Panc1 (cell line): ENCODE measurements around the gene NAA40. TPM values are rescaled to one million over a fixed set of nuclear protein-coding genes. Genes with fewer than 3 reads are reported as not detected.

Source experiments
- ATAC-seq: fragments of 200-7000 bp; cut with Tn5 transposase; 2 replicates; pipeline ENCODE4 v1.9.1; 2020; ENCODE audit warnings: mild to moderate bottlenecking, moderate library complexity
- BruUV-seq: library from RNA; stranded (reverse); fragments of 400-500 nt; replicated peaks from 2 replicates; lab custom pipeline; 2021; lab: Mats Ljungman, UMichigan
- CTCF ChIA-PET: fragments of 300-600 bp; sonication (Branson Sonifier 250); formaldehyde crosslinking; loops from one replicate; lab custom pipeline; 2022; ENCODE audit warnings: antibody characterized with exemption; lab: Charles Lee
- POLR2A ChIA-PET: fragments of 300-600 bp; sonication (Branson Sonifier 250); formaldehyde crosslinking; loops from one replicate; lab custom pipeline; 2022; ENCODE audit warnings: antibody characterized with exemption; lab: Charles Lee
- DNase-seq: peaks from one replicate; pipeline ENCODE4 v3.0.0-alpha.2; 2010; ENCODE audit warnings: low read depth, low spot score
- H3K27ac ChIP-seq: 2 replicates; pipeline ENCODE4 v1.5.1; 2011; ENCODE audit warnings: mild to moderate bottlenecking, low read length, inconsistent platforms
- H3K27me3 ChIP-seq: fragments of 200-500 bp; sonication (Bioruptor generic); 2 replicates; pipeline ENCODE4 v1.6.0; 2014; ENCODE audit warnings: low read length, inconsistent platforms; ENCODE audit not compliant: control insufficient read depth, insufficient read depth
- H3K36me3 ChIP-seq: fragments of 200-500 bp; sonication (Bioruptor generic); 2 replicates; pipeline ENCODE4 v1.5.1; 2014; ENCODE audit warnings: inconsistent platforms, mild to moderate bottlenecking, low read length, moderate library complexity; ENCODE audit not compliant: control insufficient read depth, insufficient read depth
- H3K4me1 ChIP-seq: 2 replicates; pipeline ENCODE4 v1.5.1; 2011; ENCODE audit warnings: inconsistent platforms, mild to moderate bottlenecking, low read length, moderate library complexity; ENCODE audit not compliant: control insufficient read depth, insufficient read depth
- H3K4me3 ChIP-seq, 2 experiments: 2 replicates each; pipeline ENCODE4 v1.5.1; 2011 to 2012; ENCODE audit warnings: low read depth in 2 of 2, low read length in 2 of 2, mild to moderate bottlenecking in 2 of 2, inconsistent platforms in 1 of 2, moderate library complexity in 1 of 2
- H3K9me3 ChIP-seq: fragments of 200-500 bp; sonication (Bioruptor generic); 2 replicates; pipeline ENCODE4 v1.5.1; 2014; ENCODE audit warnings: low read depth, mild to moderate bottlenecking, inconsistent platforms, low read length, moderate library complexity; ENCODE audit not compliant: control insufficient read depth, insufficient read depth
- CTCF ChIP-seq: fragments of 450-650 bp; IDR thresholded peaks from 2 replicates; pipeline ENCODE4 v1.5.1; 2017; ENCODE audit warnings: mild to moderate bottlenecking
- POLR2AphosphoS5 ChIP-seq: IDR thresholded peaks from 2 replicates; pipeline ENCODE4 v1.6.1; 2012; ENCODE audit warnings: mild to moderate bottlenecking, low read depth, low read length, moderate library complexity
- REST ChIP-seq, 2 experiments: IDR thresholded peaks; 2 replicates each; pipeline ENCODE4 v1.6.1; 2011 to 2012; ENCODE audit warnings: low read depth in 2 of 2, control low read depth in 1 of 2, low read length in 1 of 2, mild to moderate bottlenecking in 1 of 2, moderate library complexity in 1 of 2; ENCODE audit not compliant: insufficient read depth in 1 of 2
- SIN3A ChIP-seq: IDR thresholded peaks from 2 replicates; pipeline ENCODE4 v1.6.1; 2012; ENCODE audit warnings: low read depth, mild to moderate bottlenecking, low read length, moderate library complexity, borderline replicate concordance; ENCODE audit not compliant: insufficient read depth
- TCF7L2 ChIP-seq: IDR thresholded peaks from 2 replicates; pipeline ENCODE4 v1.6.1; 2011; ENCODE audit warnings: mild to moderate bottlenecking, low read depth, low read length, inconsistent platforms
- in situ Hi-C: cut with HindIII; loops from 2 replicates; pipeline ENCODE4 v1.10.0; 2016; ENCODE audit warnings: low sequenced_read_pairs, low pct_unique_long_range_greater_than_20kb
- intact Hi-C: fragments of 100-400 bp; cut with micrococcal nuclease; formaldehyde crosslinking; loops from one replicate; pipeline ENCODE4 v1.10.0; 2022; ENCODE audit not compliant: unreplicated experiment
- total RNA-seq: library from RNA; stranded (reverse); gene quantifications from one replicate; pipeline ENCODE4 v1.2.1, GENCODE V29; 2021; ENCODE audit not compliant: unreplicated experiment

NAA40 gene
- total RNA-seq, 1 experiment from 2014 or later, result 43.2 TPM

- Histone ChIP-seq H3K4me3 (no peak overlapping the region), H3K36me3 (no peaks in the 10 kb centered on the region), H3K27ac (no peak overlapping the region), H3K9me3 (no peaks in the 10 kb centered on the region), H3K4me1 (peaks cover 15% of the 10 kb centered on the region), H3K27me3 (no peaks in the 10 kb centered on the region)
- BruUV-seq, result no TSS peak
- DNase-seq, result no peak
- in situ Hi-C loops (no loop called here), intact Hi-C loops (no loop called here)
- no peak for ATAC-seq
- POLR2A ChIA-PET, result no interaction called here
- TF ChIP-seq TCF7L2 (no peak), REST (IDR thresholded peaks at IDR 0.05; ENCODE audit: insufficient read depth in 1 of 2, low read depth in 2 of 2, low read length in 1 of 2) (no peak), CTCF (no peak), POLR2AphosphoS5 (no peak)
- CTCF ChIA-PET, result no interaction called here
Observed at GRCh38 chr11:63922673-63923192, 16.1 kb upstream of the NAA40 start.

GRCh38 chr11:63923319-63923718 is 15.5 kb upstream of the NAA40 start:
- Histone ChIP-seq H3K9me3 (no peaks in the 10 kb centered on the region), H3K4me1 (peaks cover 12% of the 10 kb centered on the region), H3K4me3 (no peak overlapping the region), H3K27me3 (no peaks in the 10 kb centered on the region), H3K36me3 (no peaks in the 10 kb centered on the region), H3K27ac (no peak overlapping the region)
- BruUV-seq, result no TSS peak
- ChIA-PET POLR2A (no interaction called here), CTCF (interaction anchor here (0.7 kb wide), 1 partner anchor 84 kb away, joined by 3 read pairs; the partner anchor contains the start of gene MARK2)
- ATAC-seq, result no peak
- DNase-seq, result no peak
- TF ChIP-seq CTCF (no peak), POLR2AphosphoS5 (no peak), TCF7L2 (no peak), REST (IDR thresholded peaks at IDR 0.05; ENCODE audit: insufficient read depth in 1 of 2, low read depth in 2 of 2, low read length in 1 of 2) (no peak), SIN3A (no peak)
- intact Hi-C loops (no loop called here), in situ Hi-C loops (no loop called here)
